ENCODE results near the gene GHDC. TPM values are rescaled to one million over a fixed set of nuclear protein-coding genes. Genes with fewer than 3 reads are reported as not detected.

GHDC gene
- total RNA-seq, 4 donors from 2014 or later, result 18.8 to 30.8 (median 21.8) TPM

GRCh38 chr17:42202159-42202558 is 7.9 kb upstream of the GHDC start:
- H3K4me1 ChIP-seq, result no peaks in the 10 kb centered on the region
- no peaks in the 10 kb centered on the region for H3K9me3 ChIP-seq
- H3K27me3 ChIP-seq, result no peaks in the 10 kb centered on the region
- no CpG with 5 or more reads among the region's 6 CpGs for WGBS, 2 donors (ENCODE audit: low coverage in 1 of 2)
- peak overlapping the region in 2 of 4 donors; percentile 23 to 38 for H3K27ac ChIP-seq
- H3K4me3 ChIP-seq, result no peak overlapping the region
- ATAC-seq, result no peak
- H3K36me3 ChIP-seq, result peaks cover 0 to 86% of the 10 kb centered on the region in 2 donors
- TF ChIP-seq EP300 (IDR thresholded peaks at IDR 0.05) (no peak), POLR2A (IDR thresholded peaks at IDR 0.05) (no peak), POLR2AphosphoS5 (IDR thresholded peaks at IDR 0.05) (no peak)
- TF ChIP-seq, protein P1, sequence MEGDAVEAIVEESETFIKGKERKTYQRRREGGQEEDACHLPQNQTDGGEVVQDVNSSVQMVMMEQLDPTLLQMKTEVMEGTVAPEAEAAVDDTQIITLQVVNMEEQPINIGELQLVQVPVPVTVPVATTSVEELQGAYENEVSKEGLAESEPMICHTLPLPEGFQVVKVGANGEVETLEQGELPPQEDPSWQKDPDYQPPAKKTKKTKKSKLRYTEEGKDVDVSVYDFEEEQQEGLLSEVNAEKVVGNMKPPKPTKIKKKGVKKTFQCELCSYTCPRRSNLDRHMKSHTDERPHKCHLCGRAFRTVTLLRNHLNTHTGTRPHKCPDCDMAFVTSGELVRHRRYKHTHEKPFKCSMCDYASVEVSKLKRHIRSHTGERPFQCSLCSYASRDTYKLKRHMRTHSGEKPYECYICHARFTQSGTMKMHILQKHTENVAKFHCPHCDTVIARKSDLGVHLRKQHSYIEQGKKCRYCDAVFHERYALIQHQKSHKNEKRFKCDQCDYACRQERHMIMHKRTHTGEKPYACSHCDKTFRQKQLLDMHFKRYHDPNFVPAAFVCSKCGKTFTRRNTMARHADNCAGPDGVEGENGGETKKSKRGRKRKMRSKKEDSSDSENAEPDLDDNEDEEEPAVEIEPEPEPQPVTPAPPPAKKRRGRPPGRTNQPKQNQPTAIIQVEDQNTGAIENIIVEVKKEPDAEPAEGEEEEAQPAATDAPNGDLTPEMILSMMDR (IDR thresholded peaks at IDR 0.05), result no peak

DNA sequence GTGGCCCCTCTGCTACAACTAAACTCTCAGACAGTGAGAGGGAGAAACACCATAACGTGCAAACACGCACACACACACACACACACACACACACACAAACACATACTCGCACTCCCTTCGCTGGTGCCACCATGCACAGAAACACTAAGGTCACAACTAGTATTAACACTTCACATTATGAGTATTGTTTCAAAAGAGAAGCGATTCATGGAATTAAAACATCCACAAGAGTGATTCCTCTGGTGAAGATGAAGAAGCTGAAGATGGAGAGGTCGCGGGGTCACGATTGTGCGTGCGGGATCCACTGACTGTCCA is 7.1 kb upstream of the GHDC start:
- no peaks in the 10 kb centered on the region for H3K4me1 ChIP-seq
- TF ChIP-seq POLR2AphosphoS5 (IDR thresholded peaks at IDR 0.05) (no peak), EP300 (IDR thresholded peaks at IDR 0.05) (no peak), POLR2A (IDR thresholded peaks at IDR 0.05) (no peak)
- TF ChIP-seq, protein P1 (IDR thresholded peaks at IDR 0.05), result no peak
- no peak overlapping the region for H3K4me3 ChIP-seq
- no peak for ATAC-seq
- no peaks in the 10 kb centered on the region for H3K9me3 ChIP-seq
- H3K27me3 ChIP-seq, result no peaks in the 10 kb centered on the region
- WGBS, 2 donors (ENCODE audit: low coverage in 1 of 2), result 82 to 87% methylated on average over 5 to 9 of the region's 10 CpGs
- no peak overlapping the region for H3K27ac ChIP-seq
- peaks cover 0 to 78% of the 10 kb centered on the region in 2 donors for H3K36me3 ChIP-seq

DNA sequence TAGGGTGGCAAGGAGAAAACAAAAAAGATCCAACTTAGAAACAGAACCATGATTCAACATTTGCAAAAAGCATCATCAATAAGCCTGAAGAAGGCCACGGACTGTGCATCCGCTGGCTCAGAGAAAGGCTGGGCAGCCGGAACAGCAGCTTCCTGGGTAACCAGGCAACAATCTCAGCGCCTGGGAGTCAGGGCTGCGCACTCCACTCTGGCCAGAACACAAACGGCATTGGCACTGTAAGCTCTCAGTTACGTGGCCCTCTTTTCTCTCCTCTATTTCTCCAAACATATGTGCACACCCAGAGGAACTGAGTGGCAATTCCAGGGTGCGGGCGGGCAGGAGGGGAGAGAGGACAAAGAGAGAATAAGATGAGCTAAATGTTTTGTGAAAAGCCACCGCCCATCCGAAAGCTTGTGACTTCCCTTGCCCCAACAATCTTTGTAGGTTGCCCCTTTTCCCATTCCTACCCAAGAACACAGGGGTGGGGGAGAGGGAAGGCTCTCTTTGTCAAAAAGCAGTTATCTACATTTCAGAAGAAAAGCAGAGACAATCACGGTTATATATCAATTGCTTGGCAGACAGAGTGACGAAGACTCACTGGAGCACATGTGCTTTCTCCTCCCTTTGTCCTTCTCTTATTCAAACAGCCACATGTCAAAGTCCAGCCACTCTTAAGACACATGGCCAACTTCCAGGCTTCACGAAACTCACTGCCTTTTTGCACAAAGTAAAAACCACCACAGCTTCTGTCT is 6.6 kb upstream of the GHDC start:
- no peaks in the 10 kb centered on the region for H3K27me3 ChIP-seq
- H3K36me3 ChIP-seq, result peaks cover 0 to 73% of the 10 kb centered on the region in 2 donors
- ATAC-seq, result peak; percentile 36
- TF ChIP-seq EP300 (IDR thresholded peaks at IDR 0.05), result no peak
- no peak for TF ChIP-seq POLR2A (IDR thresholded peaks at IDR 0.05)
- no peaks in the 10 kb centered on the region for H3K9me3 ChIP-seq
- no peak overlapping the region for H3K27ac ChIP-seq
- 40 to 76% methylated on average over 6 to 13 of the region's 14 CpGs for WGBS, 2 donors (ENCODE audit: low coverage in 1 of 2)
- H3K4me3 ChIP-seq, result no peak overlapping the region
- no peaks in the 10 kb centered on the region for H3K4me1 ChIP-seq

GRCh38 chr17:42199416-42200011 is 5.2 kb upstream of the GHDC start:
- Histone ChIP-seq H3K27me3 (no peaks in the 10 kb centered on the region), H3K36me3 (peaks cover 0 to 59% of the 10 kb centered on the region in 2 donors), H3K9me3 (no peaks in the 10 kb centered on the region), H3K4me3 (no peak overlapping the region), H3K27ac (peak overlapping the region in 1 of 4 donors; percentile 31), H3K4me1 (peaks cover 0 to 4% (median 3%) of the 10 kb centered on the region in 3 donors)
- TF ChIP-seq, protein P1 (IDR thresholded peaks at IDR 0.05), result no peak
- TF ChIP-seq POLR2A (IDR thresholded peaks at IDR 0.05) (no peak), EP300 (IDR thresholded peaks at IDR 0.05) (no peak), POLR2AphosphoS5 (IDR thresholded peaks at IDR 0.05) (no peak)
- WGBS, 2 donors (ENCODE audit: low coverage in 1 of 2), result 64 to 80% methylated on average over 4 to 7 of the region's 12 CpGs
- no peak for ATAC-seq

GRCh38 chr17:42198897-42199296 is 4.6 kb upstream of the GHDC start:
- H3K36me3 ChIP-seq, result peaks cover 0 to 53% of the 10 kb centered on the region in 2 donors
- no peak for ATAC-seq
- peak overlapping the region in 2 of 4 donors; percentile 25 to 31 for H3K27ac ChIP-seq
- WGBS, 2 donors (ENCODE audit: low coverage in 1 of 2), result 59 to 67% methylated on average over 3 to 4 of the region's 4 CpGs
- TF ChIP-seq POLR2A (IDR thresholded peaks at IDR 0.05), result no peak
- TF ChIP-seq, protein P1 (IDR thresholded peaks at IDR 0.05), result no peak
- no peak for TF ChIP-seq POLR2AphosphoS5 (IDR thresholded peaks at IDR 0.05)
- no peak for TF ChIP-seq EP300 (IDR thresholded peaks at IDR 0.05)
- H3K9me3 ChIP-seq, result no peaks in the 10 kb centered on the region
- no peak overlapping the region for H3K4me3 ChIP-seq
- H3K27me3 ChIP-seq, result no peaks in the 10 kb centered on the region
- H3K4me1 ChIP-seq, result peaks cover 0 to 10% (median 3%) of the 10 kb centered on the region in 3 donors
